Esophagus mucosa (tissue), 1 donor: Measurements from ENCODE around the gene MED9. TPM values are rescaled to one million over a fixed set of nuclear protein-coding genes. Genes with fewer than 3 reads are reported as not detected.

ENCODE experiments used
- ATAC-seq: fragments of 200-7000 bp; cut with Tn5 transposase; one replicate; pipeline ENCODE4 v1.9.1; 2020
- total RNA-seq: library from RNA; stranded (reverse); gene quantifications from one replicate; pipeline ENCODE4 v1.2.4, GENCODE V29; 2023
- donor health status: DM: yes; HTN: yes; CAD: no.

MED9 gene
- total RNA-seq, 1 donor from 2014 or later: 6.5 TPM

GRCh38 chr17:17491546-17491988, 14.8 kb downstream of the MED9 start:
- no peak for ATAC-seq

DNA sequence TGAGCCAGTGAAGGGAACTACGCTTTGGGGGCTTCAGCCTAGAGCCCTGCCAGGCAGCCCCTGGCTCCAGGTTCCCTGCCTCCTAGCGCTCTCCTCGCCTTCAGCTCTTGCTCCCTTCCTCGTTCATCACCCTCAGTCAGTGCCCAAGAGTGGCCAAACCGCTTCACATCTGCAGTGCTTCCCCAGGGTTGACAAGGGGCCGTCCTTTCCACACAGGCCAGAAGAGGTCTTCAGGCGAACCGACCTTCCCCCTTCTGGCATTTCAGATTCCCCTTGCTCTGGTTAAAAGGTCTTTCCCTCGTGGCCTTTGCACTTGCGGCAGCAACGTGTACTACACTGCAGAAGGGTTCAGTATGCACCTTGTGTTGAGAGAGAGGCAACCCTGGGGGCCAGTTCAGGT, 15.3 kb downstream of the MED9 start:
- no peak for ATAC-seq

- ATAC-seq: no peak
Measured at GRCh38 chr17:17492571-17492970, 15.8 kb downstream of the MED9 start.

DNA sequence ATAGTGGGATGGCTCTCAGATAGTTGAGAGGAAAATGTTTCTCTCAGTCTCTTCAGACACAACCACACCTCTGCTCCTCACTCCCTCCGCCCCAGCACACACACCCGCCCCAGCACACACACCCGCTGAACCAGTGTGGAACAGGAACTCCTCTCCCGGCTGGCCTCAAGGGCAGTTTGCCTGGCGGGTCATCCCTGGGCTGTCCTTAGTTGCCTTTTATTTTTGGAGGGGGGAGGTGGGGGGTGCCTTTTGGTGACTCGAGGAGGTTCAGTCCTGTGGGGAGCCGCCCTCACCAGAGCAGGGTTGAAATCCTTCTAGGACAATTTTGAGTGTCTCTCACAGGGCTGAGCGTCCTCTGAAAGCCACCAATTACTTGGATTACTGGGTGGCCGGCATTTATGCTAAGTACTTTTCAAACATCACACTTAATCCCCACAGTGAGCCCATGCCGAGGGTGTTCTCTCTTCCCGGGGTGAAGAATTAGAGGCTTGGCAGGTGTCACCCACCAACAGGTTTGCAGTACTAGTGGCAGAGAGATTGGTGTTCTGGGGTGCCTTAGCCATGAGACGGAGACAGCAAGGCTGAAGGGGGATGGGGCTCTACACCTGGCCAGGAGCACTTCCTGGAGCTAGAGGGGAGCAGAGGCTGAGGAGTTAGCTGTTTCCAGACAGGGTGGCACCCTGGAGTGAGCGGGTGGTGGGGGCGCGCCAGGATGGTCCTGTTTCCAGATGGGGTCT, 16.6 kb downstream of the MED9 start:
- ATAC-seq: peak; percentile 23

DNA sequence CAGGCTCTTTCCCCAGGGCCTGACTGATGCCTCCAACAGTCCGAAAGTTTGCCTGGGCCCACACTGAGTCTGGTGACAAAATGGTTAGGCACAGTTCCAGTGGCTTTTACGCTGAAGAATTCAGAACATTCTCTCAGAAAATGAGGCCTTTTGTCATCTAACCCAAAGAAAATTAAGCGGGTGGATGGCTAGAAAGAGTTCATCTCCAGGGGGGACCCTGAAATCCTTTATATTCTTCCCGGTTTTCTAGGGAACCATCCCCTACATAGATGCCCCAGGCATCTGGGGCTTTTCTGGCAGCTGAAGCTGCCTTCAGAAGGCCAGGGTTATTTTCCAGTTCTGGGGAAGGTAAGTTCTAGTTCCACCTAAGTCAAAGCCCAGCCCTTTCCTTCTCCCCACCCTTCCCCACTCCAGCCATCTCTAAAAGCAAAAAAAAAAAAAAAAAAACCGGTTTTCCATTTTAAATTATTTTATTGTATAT, 17.2 kb downstream of the MED9 start:
- no peak for ATAC-seq

GRCh38 chr17:17494499-17494869, 17.7 kb downstream of the MED9 start:
- ATAC-seq: no peak

DNA sequence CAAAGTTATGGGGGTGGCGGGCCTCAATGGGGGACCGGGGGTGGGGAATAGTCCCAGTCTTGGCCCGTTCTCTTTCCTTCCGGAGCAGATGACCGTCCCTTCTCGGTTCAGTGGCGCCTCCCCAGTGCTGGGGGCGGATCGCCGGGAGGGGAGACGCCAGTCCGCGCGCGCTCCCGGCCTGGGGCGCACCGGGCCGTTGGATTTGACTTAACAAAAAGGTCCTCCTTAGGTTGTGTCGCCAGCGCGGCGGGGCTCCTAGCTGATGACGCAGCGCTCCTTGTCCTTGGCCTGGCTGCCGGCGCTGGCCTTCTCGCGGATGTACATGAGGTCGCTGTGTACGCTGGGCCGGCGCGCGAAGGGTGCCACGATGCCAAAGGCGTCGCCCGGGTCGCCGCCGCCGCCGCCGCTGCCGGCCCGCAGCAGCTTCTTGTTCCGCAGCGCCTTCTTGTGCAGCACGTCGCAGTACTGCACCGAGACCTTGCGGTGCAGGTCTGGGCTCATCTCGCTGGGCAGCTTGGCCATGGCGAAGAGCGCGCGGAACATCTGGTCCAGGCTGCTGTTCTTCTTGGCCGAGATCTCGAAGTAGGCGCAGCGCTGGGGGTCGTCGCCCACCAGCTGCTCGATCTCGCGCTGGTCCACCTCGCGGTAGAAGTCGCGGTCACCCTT, 18.2 kb downstream of the MED9 start:
- ATAC-seq: peak; percentile 3

DNA sequence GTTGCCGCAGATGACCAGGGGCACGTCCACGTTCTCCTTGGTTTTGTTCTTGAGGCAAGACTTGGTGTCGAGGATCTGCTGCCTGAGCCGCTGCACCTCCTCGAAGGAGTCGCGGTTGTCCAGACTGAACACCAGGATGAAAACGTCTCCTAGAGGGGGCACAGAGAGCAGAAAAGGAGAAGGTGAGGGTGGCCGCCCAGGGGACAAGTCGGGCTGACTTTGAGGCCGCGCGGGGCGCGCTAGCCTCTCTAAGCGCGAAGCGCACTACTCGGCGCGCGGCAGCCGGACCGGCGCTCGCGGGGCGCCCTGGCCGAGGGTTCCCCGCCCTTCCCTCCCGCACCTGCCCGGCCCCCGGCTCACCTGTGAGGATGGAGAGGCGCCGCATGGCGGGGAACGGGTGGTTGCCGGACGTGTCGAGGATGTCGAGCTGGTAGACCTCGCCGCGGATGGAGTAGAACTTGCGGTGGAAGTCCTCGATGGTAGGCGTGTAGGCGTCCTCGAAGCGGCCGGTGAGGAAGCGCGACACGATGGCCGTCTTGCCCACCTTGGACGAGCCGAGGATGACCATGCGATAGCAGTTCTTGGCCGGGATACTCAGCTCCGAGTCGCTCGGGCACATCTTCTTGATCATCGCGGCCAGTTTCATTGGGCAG, 18.9 kb downstream of the MED9 start:
- peak; percentile 1 for ATAC-seq

DNA sequence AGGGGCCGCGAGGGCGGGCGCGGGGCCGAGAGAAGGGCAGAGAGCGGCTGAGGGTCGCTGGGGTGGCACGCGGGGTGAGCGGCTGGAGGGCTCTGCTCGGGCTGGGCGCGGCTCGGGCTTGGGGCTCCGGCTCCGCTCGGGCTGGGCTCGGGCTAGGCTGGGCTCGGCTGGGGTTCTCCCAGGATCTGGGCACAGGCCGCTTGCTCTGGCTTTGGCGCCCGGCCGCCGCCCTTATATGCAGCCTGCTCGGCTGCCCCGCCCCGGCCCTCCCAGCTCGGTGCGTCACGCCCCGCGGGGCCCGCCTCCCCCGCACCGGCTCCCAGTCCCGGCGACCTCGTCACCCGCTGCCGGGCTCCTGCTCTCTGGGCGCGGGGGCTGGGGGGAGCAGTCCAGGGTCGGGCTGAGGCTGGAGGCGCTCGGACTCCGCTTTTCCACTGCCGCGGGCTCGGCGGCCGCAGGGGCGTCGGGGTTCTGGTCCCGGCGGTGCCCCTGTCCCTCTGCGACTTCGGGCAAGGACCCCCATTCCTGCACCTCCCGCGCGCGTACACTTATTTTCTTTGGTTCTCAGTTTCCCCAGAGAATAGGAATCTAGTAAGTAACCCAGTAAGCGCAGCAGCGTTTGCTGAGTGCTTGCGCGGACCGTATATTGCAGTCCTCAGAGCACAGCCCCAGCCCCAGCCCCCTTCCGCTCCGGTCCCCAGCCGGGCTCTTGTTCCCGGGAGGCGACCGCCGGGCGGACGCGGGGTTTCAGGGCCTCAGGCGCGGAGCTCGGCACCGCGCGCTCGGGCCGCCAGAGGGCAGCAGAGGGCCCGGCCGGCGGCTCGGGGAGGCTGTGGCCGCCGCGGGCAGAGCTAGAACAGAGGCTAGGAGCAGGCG, 19.6 kb downstream of the MED9 start, which contains the start of gene RASD1:
RASD1 (minus strand) TSS at position 207 of the 876 bp plus-strand sequence. CDS start 214 bp downstream, outside the sequence.
- peak; percentile 94 for ATAC-seq

DNA sequence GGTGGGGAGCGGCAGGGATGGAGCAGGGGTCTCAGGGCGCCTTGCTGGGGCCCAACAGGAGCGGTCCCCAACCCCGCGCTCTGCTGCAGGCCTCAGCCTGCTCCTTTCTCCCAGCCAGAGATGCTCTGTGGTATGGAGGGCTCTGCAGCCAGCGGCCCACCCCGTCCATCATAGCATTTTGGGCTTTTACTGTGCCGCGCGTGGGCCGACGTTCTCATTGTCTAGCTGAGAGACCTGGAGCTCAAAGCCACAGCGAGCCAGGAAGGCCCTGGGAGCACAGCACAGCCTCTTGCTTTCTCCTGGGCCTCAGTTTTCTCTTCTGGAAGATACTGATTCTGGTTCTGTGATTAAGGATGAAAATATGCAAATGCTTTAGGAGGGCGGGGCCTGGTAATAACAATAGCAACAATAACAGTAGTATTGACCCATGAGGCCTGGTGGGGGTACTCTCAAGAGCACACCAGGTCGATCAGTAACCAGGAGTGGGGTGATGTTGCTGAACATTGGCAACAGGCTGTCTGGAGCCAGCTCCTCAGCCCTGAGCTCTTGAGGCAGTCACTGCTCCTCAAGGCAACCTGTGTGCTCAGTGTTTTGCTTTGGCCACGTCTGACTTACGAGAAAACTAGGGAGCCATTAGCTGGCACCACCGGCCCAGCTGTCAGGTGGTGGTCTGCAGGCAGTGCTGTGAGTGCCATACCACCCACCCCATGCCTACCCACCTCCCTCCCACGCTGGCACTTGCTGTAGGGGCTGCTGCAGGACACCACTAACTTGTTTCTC, 20.5 kb downstream of the MED9 start:
- ATAC-seq: no peak

GRCh38 chr17:17497845-17498520, 21.2 kb downstream of the MED9 start:
- ATAC-seq: no peak

- ATAC-seq: no peak
Measured at GRCh38 chr17:17498606-17499301, 22.0 kb downstream of the MED9 start.

GRCh38 chr17:17499402-17500145, 22.8 kb downstream of the MED9 start:
- ATAC-seq: no peak

GRCh38 chr17:17500999-17501605, 24.3 kb downstream of the MED9 start:
- no peak for ATAC-seq

GRCh38 chr17:17502741-17503565, 26.2 kb downstream of the MED9 start:
- no peak for ATAC-seq

DNA sequence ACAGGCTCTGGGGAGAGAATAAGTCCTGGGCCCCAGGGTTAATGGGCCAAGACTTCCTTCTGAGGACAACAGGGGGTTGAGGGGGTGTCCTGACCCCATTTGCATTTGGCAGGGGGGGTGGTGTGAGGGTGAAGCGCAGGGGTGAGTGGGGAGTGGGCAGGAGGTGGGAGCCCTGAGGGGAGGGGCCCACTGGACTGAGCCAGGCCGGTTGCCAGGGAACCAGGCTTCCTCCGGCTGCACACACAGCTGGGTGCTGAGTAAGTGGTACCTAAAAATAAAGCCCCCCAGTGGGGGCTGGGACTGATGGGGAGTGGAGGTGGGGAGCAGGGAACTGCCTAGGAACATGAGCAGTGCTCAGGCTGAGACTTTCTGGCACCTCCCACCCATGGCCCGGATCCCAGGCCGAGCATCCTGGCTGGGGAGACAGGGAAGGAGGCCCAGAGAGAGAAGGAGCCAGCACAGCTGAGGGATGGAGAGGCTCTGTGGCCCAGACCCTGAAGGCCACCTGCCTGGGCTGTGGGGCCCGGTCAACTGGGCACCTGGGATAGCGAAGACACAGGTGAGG, 26.8 kb downstream of the MED9 start:
- ATAC-seq: no peak

- ATAC-seq: no peak
Measured at GRCh38 chr17:17504341-17505140, 27.7 kb downstream of the MED9 start.
